HG02970 (cell line): ENCODE data around the gene GPRIN3.
"Not testable (repeated sequence)": the region's sequence is repeated elsewhere in the genome, so short reads cannot be mapped to it uniquely, and the experiment has no call there.

Experiments used
- ATAC-seq: cut with Tn5 transposase; IDR thresholded peaks from one replicate; pipeline ENCODE4 v1.9.1; 2021; ENCODE audit warnings: mild to moderate bottlenecking, moderate library complexity, moderate number of reproducible peaks; ENCODE audit not compliant: unreplicated experiment, low FRiP score

GPRIN3 gene

DNA sequence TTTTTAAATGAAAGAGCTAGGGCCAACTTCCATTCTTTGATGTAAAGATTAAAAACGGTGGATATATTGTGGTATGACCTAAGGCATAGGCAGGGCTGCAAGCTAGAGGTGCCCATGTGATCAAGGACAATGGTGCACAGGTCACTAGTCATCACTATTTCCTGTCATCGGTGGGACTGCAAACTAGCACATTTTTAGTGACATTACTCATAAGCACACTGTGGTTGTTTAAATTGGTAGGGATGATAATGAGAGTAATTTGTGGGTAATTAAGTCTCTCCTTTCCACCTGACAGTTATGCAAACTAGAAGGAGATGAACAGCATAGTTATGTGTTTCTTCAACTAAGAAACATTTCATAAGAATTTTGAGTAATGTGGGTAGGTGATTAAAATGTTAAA, 85.4 kb downstream of the GPRIN3 start:
- ATAC-seq = no peak

DNA sequence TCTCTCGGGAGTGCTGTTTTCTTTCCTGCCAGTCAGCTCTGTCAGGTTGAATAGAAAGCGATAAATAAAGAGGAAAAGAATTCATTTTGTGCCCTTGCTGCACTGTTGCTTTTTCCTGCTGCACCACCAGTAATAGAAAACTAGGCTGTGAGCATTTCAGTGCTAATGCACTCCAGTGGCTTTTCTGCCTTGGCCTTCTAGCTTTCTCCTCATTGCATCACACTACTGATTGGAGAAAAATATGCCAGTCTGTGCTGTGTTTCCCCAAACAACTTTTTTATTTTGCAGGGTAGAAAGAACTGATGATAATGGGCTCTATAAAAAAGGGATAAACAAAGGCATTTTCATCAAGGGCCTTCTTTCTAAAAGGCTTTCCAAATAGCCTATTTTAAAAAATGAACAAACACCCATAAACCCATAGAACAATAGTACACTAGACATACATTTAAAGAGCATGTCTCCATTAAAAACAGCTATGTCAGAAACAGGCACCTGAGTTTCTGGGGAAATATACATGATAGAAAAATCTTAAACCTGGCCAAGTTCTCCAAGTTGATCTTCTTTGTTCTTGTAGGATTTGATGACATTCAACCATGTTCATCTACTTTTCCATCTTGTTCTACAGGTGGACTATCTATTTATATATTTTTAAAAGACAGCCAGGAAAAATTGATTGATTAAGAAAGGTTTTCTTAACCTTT, 86.3 kb downstream of the GPRIN3 start:
- ATAC-seq = no peak

DNA sequence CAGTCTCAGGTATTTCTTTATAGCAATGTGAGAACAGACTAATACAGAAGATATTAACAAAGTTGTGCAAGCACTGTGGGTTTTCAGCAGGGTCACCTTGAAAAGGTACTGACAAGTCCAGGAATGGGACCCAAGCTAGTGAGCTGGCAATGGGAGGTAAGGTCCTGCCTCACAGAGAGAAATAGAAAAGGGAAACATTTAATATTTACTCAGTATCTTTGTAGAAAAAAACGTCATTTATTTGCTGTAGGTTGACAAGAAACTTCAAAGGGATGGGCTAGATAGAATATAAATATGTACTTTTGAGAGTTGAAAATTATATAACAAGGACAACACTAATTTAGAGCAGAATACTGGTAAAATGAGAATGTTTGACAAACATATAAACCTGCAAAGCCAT, 89.0 kb downstream of the GPRIN3 start:
- no peak for ATAC-seq

DNA sequence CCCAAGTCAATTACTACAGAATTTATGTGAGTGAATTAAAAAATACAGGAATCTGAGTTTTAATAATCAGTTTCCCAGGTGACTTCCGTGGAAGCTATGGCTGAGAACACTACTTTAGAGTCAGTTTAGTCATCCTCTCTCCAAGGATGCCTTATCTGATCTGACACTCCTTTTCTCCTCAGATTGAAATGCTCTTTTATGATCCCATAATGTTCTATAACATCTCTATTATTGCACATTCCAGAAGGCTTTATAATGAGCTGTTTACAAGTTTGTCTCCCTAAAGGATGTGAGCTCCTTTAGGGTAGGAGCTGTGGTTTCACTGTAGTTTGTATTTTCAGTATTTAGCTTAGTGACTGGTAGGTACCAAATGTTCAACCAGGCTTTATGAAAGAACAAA, 90.0 kb downstream of the GPRIN3 start:
- no peak for ATAC-seq

DNA sequence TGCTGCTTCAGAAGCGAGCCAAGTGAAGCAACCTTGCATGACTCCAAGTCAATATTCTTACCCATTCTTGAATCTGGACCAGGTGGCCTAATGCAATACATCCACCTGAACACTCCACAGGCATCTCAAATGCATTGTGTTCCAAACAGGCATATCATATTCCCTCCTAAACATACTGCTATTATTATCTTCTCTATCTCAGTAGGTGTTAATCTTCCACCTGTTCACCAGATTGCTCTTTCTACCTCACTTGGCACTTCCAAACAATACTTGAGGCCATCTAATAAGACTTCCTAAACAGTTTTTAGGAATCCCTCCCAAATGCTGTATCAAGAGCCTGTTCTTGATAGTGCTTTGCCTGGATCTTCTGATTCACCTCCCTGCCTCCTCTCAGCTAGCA, 90.7 kb downstream of the GPRIN3 start:
- ATAC-seq = no peak

DNA sequence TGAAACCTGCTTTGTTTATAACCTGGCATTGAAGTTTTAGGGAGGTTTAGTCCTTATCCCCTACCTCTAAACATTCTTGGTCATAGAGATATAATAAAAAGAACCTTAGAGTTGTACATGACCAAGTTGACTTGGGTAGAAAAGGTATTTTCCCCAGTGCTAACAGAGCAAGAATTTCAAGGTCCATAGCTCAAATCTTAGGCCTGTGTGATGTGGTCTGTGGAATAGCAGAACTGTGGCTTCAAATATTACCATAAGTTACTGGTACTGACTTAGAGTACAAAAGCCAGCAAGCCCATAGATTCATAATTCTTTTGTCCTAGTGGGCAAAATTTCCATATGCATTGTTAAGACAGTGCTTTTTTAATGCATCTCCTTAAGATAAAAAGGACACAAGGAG, 91.2 kb downstream of the GPRIN3 start:
- ATAC-seq = no peak

DNA sequence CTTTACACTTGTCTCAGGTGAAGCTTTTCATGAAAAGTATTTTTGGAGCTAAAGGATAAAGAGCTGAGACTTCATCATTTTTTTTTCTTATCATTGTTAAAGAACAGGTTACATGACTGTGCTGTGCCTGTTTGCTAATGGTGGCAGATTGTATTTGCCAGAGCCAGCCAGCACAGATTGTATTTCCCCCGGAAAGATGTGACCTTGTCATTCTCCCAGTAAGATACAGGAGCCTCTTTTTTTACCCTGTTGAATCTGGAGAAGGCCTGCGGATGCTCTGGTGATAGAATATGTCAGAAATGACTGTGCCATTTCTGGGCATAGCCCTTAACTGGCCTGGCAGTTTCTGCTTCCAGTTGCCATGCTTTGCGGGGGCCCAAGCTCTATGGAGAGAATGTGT, 91.9 kb downstream of the GPRIN3 start:
- ATAC-seq = no peak

DNA sequence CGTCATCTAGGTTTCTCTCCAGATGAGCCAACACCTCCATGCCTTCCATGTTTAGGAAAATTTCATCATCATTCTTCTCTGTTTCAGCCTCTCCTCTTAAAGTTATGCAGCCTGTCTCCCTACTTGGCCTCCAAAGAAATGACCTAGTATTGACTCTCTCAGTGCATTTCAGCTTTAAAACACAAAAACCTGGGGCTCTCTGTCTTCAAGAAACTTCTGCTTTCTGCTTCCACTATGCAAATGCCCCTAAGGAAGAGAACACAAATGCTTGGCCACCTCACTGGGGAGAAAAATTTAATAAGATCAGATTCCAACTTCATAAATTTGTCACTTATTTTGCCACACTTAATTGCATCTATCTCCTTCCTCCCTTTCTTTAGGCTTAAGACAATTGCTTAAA, 93.3 kb downstream of the GPRIN3 start:
- no peak for ATAC-seq

DNA sequence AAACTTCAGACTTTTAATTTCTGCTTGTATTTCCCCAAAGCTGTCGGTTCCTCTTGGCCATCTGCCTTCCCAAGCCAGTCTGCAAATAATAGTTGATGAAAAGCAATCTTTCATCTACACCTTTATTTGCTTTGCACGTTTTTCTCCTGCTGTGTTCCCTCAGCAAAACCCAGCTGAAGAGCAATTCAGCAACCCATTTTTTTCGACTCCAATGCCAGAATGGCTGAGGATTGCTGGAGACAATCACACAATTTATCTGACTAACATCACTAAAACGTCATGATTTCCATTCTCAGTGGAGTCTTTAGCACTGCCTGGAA, 94.3 kb downstream of the GPRIN3 start:
- no peak for ATAC-seq

DNA sequence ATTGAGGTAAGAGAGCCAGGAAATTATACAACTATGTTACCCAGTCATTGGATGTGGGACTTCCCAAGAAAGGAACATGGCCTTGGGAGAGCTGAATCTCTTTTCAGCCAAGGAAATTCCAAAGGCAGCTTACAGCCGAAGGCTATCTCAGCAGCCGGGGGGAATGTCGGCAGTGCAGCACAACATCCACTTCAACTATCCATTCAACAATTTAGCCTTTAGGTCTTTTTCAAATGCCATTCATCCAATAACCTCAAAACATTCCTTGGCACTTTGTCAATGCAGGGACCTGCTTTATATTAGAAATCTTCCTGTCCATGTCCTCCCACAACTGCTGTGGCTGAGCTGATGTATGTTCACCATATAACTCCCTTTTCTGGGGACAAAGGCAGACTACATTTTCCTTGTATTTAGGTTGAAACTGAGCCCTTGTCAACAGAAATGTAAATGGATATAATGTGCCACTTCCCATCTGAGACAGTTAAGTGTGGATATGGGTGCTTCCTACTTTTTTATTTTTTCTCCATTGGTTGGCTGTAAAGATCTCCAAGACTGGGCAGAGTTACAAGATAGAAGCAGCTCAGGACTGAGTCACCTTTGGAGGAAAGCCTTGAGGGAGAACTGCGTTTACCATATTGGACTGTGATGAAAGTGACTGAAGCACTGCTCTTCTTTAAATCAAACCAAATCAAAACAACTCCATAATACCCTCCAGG, 94.8 kb downstream of the GPRIN3 start:
- no peak for ATAC-seq

DNA sequence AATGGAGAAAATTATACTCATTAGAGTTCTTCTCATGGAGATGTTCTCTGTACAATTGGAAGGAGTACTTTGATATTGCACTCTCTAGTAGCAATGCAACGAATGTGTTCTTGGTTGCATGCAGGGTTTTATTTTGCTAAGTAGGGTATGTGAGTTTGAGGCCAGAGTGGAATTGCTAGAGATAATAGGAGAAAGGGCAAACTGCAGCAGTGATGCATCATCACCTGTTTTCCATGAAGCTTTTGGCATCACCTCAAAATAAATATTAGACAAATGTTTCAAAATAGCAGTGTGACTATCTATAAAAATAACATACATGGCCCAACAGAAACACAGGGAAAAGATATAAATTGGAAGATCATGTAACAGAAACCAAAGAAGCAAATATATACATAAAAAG, 103.0 kb downstream of the GPRIN3 start:
- ATAC-seq = no peak

DNA sequence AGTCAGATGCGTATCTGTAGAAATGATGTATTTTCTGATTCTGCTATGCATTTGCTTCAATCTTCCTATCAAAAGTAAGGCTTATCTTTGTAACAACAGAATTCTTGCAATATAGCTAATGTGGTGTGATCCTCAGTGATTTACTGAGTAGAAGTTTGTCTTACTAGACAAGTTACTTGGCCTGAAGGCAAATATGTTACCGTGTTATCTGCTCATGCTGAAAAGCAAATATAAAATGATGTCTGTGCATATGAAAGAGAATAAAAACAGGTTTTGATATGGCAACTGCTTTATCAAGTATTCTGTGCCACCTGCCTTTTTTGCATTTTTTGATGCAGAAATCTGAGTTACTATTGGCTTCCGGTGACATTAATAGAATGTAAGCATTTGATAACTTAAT, 103.7 kb downstream of the GPRIN3 start:
- no peak for ATAC-seq

DNA sequence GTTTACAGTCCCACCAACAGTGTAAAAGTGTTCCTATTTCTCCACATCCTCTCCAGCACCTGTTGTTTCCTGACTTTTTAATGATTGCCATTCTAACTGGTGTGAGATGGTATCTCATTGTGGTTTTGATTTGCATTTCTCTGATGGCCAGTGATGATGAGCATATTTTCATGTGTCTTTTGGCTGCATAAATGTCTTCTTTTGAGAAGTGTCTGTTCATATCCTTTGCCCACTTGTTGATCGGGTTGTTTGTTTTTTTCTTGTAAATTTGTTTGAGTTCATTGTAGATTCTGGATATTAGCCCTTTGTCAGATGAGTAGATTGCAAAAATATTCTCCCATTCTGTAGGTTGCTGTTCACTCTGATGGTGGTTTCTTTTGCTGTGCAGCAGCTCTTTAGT, 108.2 kb downstream of the GPRIN3 start:
- ATAC-seq = not testable (repeated sequence)

DNA sequence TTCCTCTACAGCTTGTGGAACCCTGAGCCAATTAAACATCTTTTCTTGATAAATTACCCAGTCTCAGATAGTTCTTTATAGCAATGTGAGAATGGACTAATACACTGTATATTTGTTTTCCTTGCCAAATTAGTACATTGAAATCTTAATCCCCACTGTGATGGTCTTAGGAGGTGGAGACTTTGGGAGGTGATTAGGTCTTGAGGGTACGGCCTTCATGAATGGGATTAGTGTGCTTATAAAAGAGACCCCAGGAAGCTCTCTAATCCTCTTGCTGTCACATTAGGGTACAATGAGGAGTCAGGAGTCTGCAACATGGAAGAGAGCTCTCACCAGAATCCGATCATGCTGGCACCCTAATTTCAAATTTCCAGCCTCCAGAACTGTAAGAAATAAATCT, 109.7 kb downstream of the GPRIN3 start:
- ATAC-seq = no peak

DNA sequence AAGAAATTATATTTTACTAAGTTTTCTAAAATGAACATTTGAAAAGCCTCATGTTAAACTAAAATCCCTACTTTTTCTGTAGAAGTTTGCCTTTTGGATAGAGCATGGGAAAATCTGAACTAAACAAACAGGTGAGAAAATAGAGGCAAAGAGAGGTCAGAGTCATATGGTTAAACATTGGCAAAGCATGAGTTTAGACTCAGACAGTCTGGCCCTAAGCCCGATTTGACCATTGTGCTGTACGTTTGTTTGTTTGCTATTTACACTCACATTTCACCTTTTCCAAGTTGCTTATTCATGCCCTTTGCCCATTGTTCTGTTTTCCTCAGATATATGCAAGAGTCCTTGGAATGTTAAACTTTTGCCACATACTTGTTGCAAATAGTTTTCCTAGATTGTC, 110.9 kb downstream of the GPRIN3 start:
- ATAC-seq = no peak

DNA sequence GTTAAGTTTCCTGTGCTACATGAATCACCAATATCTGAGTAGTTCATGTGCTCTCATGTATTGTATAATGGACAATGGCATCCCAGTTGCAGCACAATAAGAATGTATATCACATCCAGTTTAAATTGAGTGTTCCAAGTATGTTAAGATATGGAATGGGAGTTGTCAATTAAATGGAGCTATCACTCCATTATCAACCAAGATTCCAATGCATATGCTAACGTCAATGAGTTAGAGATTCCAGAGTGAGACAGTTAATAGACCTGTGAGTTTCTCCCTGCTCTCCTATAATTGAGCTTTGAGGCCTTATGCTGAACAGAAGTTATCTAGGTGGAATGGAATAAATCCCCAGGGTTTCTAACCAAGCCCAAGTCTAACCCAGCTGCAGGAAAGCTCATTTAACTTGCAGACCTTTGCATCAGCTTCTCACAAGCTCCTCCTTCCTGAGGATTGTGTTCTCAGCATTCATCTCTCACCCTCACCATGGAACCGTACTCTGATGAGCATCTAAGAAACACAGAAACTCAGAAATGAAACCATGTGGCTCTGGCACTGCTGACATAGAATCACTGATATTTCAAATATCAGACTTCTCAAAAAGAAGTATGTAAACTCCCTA, 111.4 kb downstream of the GPRIN3 start:
- no peak for ATAC-seq

DNA sequence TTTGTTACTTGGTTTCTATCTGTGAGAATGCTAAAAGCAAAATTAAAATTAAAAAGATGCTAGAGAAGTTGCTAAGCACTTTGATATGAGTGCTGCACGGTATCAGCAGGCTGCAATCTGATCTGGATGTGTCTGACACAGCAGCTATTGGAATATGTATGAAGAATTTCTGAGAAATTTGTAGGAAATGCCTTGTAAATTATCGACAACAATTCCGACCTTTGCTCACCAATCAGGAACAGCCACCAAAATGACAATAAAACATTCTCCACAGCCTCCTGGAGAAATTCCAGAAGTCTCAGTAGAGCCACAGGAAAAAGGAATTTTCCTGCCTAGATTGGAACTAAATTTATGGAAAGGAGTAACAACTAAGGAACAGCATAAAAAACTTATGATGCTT, 113.8 kb downstream of the GPRIN3 start:
- ATAC-seq = no peak
